ENCODE results near the gene NRP1. TPM values are rescaled to one million over a fixed set of nuclear protein-coding genes. Genes with fewer than 3 reads are reported as not detected.

NRP1 gene
- total RNA-seq, 1 experiment from 2014 or later: 3.0 TPM

DNA sequence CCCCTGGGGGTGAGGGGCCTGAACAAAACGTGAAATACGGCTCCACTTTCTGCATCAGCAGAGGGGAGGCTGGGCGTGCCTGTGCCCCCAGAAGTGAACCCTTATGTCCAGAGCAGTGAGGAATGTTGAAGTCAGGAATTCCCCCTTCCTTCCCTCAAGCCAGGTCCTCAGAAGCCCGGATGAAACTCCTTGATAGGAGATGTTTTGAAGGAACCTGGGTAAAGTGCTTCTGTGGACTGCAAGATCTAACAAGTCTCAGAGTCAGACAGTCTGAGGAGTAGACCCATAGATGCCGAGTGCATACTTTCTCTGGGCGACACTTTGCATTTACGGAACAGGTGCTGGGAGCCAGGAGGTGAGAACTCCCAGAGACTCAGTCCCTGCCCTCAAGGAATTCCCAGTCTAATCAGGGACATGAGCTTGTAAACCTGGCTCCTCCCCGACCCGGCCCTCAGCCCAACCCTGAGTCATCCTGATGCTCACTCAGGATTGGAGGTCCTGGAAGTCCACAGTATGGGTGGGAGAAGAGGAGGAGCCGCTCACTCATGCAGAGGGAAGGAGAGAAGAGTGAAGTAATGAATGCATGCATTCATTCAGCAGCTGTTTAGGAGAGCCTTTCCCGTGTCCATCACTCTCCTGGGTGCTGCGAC is 197.0 kb downstream of the NRP1 start:
- TF ChIP-seq JUN (CRISPR knock-in tag; IDR thresholded peaks at IDR 0.05): no peak
- TF ChIP-seq, protein P1, sequence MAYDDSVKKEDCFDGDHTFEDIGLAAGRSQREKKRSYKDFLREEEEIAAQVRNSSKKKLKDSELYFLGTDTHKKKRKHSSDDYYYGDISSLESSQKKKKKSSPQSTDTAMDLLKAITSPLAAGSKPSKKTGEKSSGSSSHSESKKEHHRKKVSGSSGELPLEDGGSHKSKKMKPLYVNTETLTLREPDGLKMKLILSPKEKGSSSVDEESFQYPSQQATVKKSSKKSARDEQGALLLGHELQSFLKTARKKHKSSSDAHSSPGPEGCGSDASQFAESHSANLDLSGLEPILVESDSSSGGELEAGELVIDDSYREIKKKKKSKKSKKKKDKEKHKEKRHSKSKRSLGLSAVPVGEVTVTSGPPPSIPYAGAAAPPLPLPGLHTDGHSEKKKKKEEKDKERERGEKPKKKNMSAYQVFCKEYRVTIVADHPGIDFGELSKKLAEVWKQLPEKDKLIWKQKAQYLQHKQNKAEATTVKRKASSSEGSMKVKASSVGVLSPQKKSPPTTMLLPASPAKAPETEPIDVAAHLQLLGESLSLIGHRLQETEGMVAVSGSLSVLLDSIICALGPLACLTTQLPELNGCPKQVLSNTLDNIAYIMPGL (CRISPR knock-in tag; IDR thresholded peaks at IDR 0.05): no peak
- TF ChIP-seq ETV6 (CRISPR knock-in tag; IDR thresholded peaks at IDR 0.05): no peak
- TF ChIP-seq, protein P2, sequence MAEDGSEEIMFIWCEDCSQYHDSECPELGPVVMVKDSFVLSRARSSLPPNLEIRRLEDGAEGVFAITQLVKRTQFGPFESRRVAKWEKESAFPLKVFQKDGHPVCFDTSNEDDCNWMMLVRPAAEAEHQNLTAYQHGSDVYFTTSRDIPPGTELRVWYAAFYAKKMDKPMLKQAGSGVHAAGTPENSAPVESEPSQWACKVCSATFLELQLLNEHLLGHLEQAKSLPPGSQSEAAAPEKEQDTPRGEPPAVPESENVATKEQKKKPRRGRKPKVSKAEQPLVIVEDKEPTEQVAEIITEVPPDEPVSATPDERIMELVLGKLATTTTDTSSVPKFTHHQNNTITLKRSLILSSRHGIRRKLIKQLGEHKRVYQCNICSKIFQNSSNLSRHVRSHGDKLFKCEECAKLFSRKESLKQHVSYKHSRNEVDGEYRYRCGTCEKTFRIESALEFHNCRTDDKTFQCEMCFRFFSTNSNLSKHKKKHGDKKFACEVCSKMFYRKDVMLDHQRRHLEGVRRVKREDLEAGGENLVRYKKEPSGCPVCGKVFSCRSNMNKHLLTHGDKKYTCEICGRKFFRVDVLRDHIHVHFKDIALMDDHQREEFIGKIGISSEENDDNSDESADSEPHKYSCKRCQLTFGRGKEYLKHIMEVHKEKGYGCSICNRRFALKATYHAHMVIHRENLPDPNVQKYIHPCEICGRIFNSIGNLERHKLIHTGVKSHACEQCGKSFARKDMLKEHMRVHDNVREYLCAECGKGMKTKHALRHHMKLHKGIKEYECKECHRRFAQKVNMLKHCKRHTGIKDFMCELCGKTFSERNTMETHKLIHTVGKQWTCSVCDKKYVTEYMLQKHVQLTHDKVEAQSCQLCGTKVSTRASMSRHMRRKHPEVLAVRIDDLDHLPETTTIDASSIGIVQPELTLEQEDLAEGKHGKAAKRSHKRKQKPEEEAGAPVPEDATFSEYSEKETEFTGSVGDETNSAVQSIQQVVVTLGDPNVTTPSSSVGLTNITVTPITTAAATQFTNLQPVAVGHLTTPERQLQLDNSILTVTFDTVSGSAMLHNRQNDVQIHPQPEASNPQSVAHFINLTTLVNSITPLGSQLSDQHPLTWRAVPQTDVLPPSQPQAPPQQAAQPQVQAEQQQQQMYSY (CRISPR knock-in tag; IDR thresholded peaks at IDR 0.05): no peak
- TF ChIP-seq, protein P3, sequence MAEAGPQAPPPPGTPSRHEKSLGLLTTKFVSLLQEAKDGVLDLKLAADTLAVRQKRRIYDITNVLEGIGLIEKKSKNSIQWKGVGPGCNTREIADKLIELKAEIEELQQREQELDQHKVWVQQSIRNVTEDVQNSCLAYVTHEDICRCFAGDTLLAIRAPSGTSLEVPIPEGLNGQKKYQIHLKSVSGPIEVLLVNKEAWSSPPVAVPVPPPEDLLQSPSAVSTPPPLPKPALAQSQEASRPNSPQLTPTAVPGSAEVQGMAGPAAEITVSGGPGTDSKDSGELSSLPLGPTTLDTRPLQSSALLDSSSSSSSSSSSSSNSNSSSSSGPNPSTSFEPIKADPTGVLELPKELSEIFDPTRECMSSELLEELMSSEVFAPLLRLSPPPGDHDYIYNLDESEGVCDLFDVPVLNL (CRISPR knock-in tag; IDR thresholded peaks at IDR 0.05; ENCODE audit: borderline replicate concordance, low read depth): no peak
- no peak for TF ChIP-seq TP53 (CRISPR knock-in tag; IDR thresholded peaks at IDR 0.05)
- no peak for TF ChIP-seq MYBL2 (CRISPR knock-in tag; IDR thresholded peaks at IDR 0.05)
- TF ChIP-seq, protein P4, sequence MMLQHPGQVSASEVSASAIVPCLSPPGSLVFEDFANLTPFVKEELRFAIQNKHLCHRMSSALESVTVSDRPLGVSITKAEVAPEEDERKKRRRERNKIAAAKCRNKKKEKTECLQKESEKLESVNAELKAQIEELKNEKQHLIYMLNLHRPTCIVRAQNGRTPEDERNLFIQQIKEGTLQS (CRISPR knock-in tag; conservative IDR thresholded peaks at IDR 0.05): no peak
- no peak for TF ChIP-seq NFATC4 (CRISPR knock-in tag; IDR thresholded peaks at IDR 0.05)
- no peak for TF ChIP-seq NFE2L1 (CRISPR knock-in tag; IDR thresholded peaks at IDR 0.05)
- no peak for TF ChIP-seq FOXK1 (CRISPR knock-in tag; IDR thresholded peaks at IDR 0.05)
- no peak for TF ChIP-seq NR3C1 (CRISPR knock-in tag; conservative IDR thresholded peaks at IDR 0.05; ENCODE audit: low read depth)
- no peak for TF ChIP-seq ZNF121 (CRISPR knock-in tag; IDR thresholded peaks at IDR 0.05)
- TF ChIP-seq, protein P5, sequence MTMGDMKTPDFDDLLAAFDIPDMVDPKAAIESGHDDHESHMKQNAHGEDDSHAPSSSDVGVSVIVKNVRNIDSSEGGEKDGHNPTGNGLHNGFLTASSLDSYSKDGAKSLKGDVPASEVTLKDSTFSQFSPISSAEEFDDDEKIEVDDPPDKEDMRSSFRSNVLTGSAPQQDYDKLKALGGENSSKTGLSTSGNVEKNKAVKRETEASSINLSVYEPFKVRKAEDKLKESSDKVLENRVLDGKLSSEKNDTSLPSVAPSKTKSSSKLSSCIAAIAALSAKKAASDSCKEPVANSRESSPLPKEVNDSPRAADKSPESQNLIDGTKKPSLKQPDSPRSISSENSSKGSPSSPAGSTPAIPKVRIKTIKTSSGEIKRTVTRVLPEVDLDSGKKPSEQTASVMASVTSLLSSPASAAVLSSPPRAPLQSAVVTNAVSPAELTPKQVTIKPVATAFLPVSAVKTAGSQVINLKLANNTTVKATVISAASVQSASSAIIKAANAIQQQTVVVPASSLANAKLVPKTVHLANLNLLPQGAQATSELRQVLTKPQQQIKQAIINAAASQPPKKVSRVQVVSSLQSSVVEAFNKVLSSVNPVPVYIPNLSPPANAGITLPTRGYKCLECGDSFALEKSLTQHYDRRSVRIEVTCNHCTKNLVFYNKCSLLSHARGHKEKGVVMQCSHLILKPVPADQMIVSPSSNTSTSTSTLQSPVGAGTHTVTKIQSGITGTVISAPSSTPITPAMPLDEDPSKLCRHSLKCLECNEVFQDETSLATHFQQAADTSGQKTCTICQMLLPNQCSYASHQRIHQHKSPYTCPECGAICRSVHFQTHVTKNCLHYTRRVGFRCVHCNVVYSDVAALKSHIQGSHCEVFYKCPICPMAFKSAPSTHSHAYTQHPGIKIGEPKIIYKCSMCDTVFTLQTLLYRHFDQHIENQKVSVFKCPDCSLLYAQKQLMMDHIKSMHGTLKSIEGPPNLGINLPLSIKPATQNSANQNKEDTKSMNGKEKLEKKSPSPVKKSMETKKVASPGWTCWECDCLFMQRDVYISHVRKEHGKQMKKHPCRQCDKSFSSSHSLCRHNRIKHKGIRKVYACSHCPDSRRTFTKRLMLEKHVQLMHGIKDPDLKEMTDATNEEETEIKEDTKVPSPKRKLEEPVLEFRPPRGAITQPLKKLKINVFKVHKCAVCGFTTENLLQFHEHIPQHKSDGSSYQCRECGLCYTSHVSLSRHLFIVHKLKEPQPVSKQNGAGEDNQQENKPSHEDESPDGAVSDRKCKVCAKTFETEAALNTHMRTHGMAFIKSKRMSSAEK (CRISPR knock-in tag; IDR thresholded peaks at IDR 0.05; ENCODE audit: borderline replicate concordance): no peak
- TF ChIP-seq SP1 (CRISPR knock-in tag; conservative IDR thresholded peaks at IDR 0.05): no peak
- TF ChIP-seq, protein P6, sequence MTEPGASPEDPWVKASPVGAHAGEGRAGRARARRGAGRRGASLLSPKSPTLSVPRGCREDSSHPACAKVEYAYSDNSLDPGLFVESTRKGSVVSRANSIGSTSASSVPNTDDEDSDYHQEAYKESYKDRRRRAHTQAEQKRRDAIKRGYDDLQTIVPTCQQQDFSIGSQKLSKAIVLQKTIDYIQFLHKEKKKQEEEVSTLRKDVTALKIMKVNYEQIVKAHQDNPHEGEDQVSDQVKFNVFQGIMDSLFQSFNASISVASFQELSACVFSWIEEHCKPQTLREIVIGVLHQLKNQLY (CRISPR knock-in tag; IDR thresholded peaks at IDR 0.05): no peak
- TF ChIP-seq CREB1 (CRISPR knock-in tag; IDR thresholded peaks at IDR 0.05): no peak
- peaks cover 2% of the 10 kb centered on the region; the same call in 1 of the 2 replicates for H3K4me1 Mint-ChIP-seq
- no peaks in the 10 kb centered on the region for H3K36me3 Mint-ChIP-seq
- ChIA-PET POLR2A (no interaction called here), CTCF (no interaction called here)
- ATAC-seq (no peak), DNase-seq (ENCODE audit: low spot score) (no peak)
- H3K27ac Mint-ChIP-seq: no peak overlapping the region
- H3K4me3 Mint-ChIP-seq: no peak overlapping the region
- no peaks in the 10 kb centered on the region for H3K9me3 Mint-ChIP-seq
- no peaks in the 10 kb centered on the region for H3K27me3 Mint-ChIP-seq (ENCODE audit: low read depth)

Data from WTC11 (cell line).